ENCODE data around the gene NUCB2.
"Not testable (repeated sequence)": the region's sequence is repeated elsewhere in the genome, so short reads cannot be mapped to it uniquely, and the experiment has no call there.

NUCB2 gene

DNA sequence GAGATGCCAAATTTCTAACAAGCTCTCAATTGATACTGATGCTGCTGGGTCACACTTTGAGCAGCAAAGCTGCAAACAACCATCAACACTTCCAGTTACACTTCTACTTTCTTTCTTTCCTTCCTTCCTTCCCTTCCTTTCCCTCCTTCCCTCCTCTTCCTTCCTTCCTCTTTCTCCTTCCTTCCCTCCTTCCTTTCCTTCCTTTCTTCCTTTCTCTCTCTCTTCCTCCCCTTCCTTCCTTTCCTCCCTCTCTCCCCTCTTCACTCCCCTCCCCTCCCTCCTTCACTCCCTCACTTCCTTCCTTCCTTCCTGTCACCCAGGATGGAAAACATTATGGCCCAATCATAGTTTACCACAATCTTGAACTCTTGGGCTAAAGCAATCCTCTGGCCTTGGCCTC lies 35.8 kb upstream of the NUCB2 start:
- Histone ChIP-seq H3K18ac (ENCODE audit: low read length) (no peak overlapping the region), H2BK15ac (ENCODE audit: low read length) (no peak overlapping the region), H3K9me3 (replicated peaks in 1 of 2; ENCODE audit: control insufficient read depth in 2 of 2, insufficient read depth in 1 of 2, low read depth in 1 of 2, low read length in 2 of 2) (no peaks in the 10 kb centered on the region), H3K27me3 (ENCODE audit: control insufficient read depth in 3 of 3, insufficient read depth in 3 of 3, low read depth in 1 of 3, low read length in 3 of 3) (no peaks in the 10 kb centered on the region), H4K8ac (ENCODE audit: low read depth, low read length) (no peak overlapping the region), H3K4me3 (ENCODE audit: low read length in 2 of 2) (no peak overlapping the region), H3K9ac (ENCODE audit: low read depth, low read length, poor library complexity) (no peak overlapping the region), H2AFZ (ENCODE audit: low read length) (no peak overlapping the region), H3K27ac (replicated peaks; ENCODE audit: low read length) (no peak overlapping the region), H3K36me3 (replicated peaks in 1 of 2; ENCODE audit: control insufficient read depth in 2 of 2, insufficient read depth in 2 of 2, low read length in 2 of 2) (no peaks in the 10 kb centered on the region), H2BK120ac (ENCODE audit: low read depth, low read length) (no peak overlapping the region), H3K4ac (ENCODE audit: low read length) (no peak overlapping the region), H2BK5ac (ENCODE audit: low read length) (no peak overlapping the region), H3K79me1 (ENCODE audit: low read depth, low read length) (peaks cover 2% of the 10 kb centered on the region), H4K91ac (ENCODE audit: low read depth, low read length, poor library complexity) (no peak overlapping the region), H3K4me2 (ENCODE audit: insufficient read depth, low read length, poor library complexity, severe bottlenecking) (no peak overlapping the region), H2AK5ac (ENCODE audit: low read depth, low read length) (no peak overlapping the region), H3K4me1 (ENCODE audit: control insufficient read depth in 2 of 2, insufficient read depth in 1 of 2, low read depth in 1 of 2, low read length in 2 of 2) (no peaks in the 10 kb centered on the region), H3K23ac (ENCODE audit: low read depth, low read length, poor library complexity) (no peak overlapping the region), H2BK12ac (ENCODE audit: low read length) (no peak overlapping the region), H3K14ac (ENCODE audit: low read length) (no peak overlapping the region)
- no peak for DNase-seq (ENCODE audit: low spot score)

DNA sequence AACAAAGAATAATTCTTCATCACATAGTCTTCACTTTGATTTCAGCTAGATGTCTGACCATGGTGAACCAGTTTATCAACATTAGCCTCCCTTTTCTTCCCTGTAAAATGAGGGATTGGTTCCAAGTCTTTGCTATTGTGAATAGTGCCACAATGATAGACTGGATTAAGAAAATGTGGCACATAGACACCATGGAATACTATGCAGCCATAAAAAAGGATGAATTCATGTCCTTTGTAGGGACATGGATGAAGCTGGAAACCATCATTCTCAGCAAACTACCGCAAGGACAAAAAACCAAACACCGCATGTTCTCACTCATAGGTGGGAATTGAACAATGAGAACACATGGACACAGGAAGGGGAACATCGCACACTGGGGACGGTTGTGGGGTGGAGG lies 33.6 kb upstream of the NUCB2 start:
- H3K4me2 ChIP-seq (ENCODE audit: insufficient read depth, low read length, poor library complexity, severe bottlenecking); H3K9ac ChIP-seq (ENCODE audit: low read depth, low read length, poor library complexity); H3K9me3 ChIP-seq (replicated peaks in 1 of 2; ENCODE audit: control insufficient read depth in 2 of 2, insufficient read depth in 1 of 2, low read depth in 1 of 2, low read length in 2 of 2); H4K8ac ChIP-seq (ENCODE audit: low read depth, low read length); H3K14ac ChIP-seq (ENCODE audit: low read length); H3K23ac ChIP-seq (ENCODE audit: low read depth, low read length, poor library complexity); H2BK120ac ChIP-seq (ENCODE audit: low read depth, low read length); H3K27ac ChIP-seq (replicated peaks; ENCODE audit: low read length); H2AK5ac ChIP-seq (ENCODE audit: low read depth, low read length); H3K4me1 ChIP-seq (ENCODE audit: control insufficient read depth in 2 of 2, insufficient read depth in 1 of 2, low read depth in 1 of 2, low read length in 2 of 2); H3K79me1 ChIP-seq (ENCODE audit: low read depth, low read length); H3K18ac ChIP-seq (ENCODE audit: low read length); H2BK15ac ChIP-seq (ENCODE audit: low read length); H3K4ac ChIP-seq (ENCODE audit: low read length); H3K4me3 ChIP-seq (ENCODE audit: low read length in 2 of 2); H2BK5ac ChIP-seq (ENCODE audit: low read length); H3K36me3 ChIP-seq (replicated peaks in 1 of 2; ENCODE audit: control insufficient read depth in 2 of 2, insufficient read depth in 2 of 2, low read length in 2 of 2); H3K27me3 ChIP-seq (ENCODE audit: control insufficient read depth in 3 of 3, insufficient read depth in 3 of 3, low read depth in 1 of 3, low read length in 3 of 3); H2AFZ ChIP-seq (ENCODE audit: low read length); H4K91ac ChIP-seq (ENCODE audit: low read depth, low read length, poor library complexity); H2BK12ac ChIP-seq (ENCODE audit: low read length); DNase-seq (ENCODE audit: low spot score): not testable (repeated sequence)
- WGBS, 2 donors (ENCODE audit: extremely low coverage in 2 of 2, insufficient read length in 2 of 2, insufficient replicate concordance in 1 of 2) = no CpG with 5 or more reads among the region's 4 CpGs

DNA sequence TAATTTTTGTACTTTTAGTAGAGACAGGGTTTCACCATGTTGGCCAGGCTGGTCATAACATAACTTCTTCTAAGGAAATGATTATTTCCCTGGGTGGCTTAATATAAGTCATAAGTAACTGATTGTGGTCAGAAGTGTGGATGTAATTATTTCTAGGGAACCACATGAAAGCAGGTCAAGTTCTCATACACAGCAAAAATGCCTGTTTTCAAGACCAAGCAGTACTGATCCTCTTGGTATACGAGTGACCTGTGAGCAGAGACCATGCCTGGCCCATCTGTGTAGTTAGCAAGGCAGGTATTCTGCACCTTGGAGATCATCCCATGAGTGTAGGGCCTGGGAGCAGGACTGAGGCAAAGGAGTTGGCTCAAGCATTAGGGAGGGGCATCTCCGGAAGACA lies 32.5 kb upstream of the NUCB2 start:
- Histone ChIP-seq H2AFZ (ENCODE audit: low read length) (no peak overlapping the region), H3K4me1 (ENCODE audit: control insufficient read depth in 2 of 2, insufficient read depth in 1 of 2, low read depth in 1 of 2, low read length in 2 of 2) (no peaks in the 10 kb centered on the region), H4K8ac (ENCODE audit: low read depth, low read length) (no peak overlapping the region), H3K27me3 (ENCODE audit: control insufficient read depth in 3 of 3, insufficient read depth in 3 of 3, low read depth in 1 of 3, low read length in 3 of 3) (no peaks in the 10 kb centered on the region), H3K14ac (ENCODE audit: low read length) (no peak overlapping the region), H3K4me2 (ENCODE audit: insufficient read depth, low read length, poor library complexity, severe bottlenecking) (no peak overlapping the region), H3K36me3 (replicated peaks in 1 of 2; ENCODE audit: control insufficient read depth in 2 of 2, insufficient read depth in 2 of 2, low read length in 2 of 2) (no peaks in the 10 kb centered on the region), H2BK120ac (ENCODE audit: low read depth, low read length) (no peak overlapping the region), H3K4ac (ENCODE audit: low read length) (no peak overlapping the region), H3K9ac (ENCODE audit: low read depth, low read length, poor library complexity) (no peak overlapping the region), H3K4me3 (ENCODE audit: low read length in 2 of 2) (no peak overlapping the region), H2BK12ac (ENCODE audit: low read length) (no peak overlapping the region), H4K91ac (ENCODE audit: low read depth, low read length, poor library complexity) (no peak overlapping the region), H3K27ac (replicated peaks; ENCODE audit: low read length) (no peak overlapping the region), H2AK5ac (ENCODE audit: low read depth, low read length) (no peak overlapping the region), H2BK5ac (ENCODE audit: low read length) (no peak overlapping the region), H3K18ac (ENCODE audit: low read length) (no peak overlapping the region), H2BK15ac (ENCODE audit: low read length) (no peak overlapping the region), H3K79me1 (ENCODE audit: low read depth, low read length) (peaks cover 2% of the 10 kb centered on the region), H3K23ac (ENCODE audit: low read depth, low read length, poor library complexity) (no peak overlapping the region), H3K9me3 (replicated peaks in 1 of 2; ENCODE audit: control insufficient read depth in 2 of 2, insufficient read depth in 1 of 2, low read depth in 1 of 2, low read length in 2 of 2) (no peaks in the 10 kb centered on the region)
- DNase-seq (ENCODE audit: low spot score) = no peak
- WGBS, 2 donors (ENCODE audit: extremely low coverage in 2 of 2, insufficient read length in 2 of 2, insufficient replicate concordance in 1 of 2) = no CpG with 5 or more reads among the region's 2 CpGs

DNA sequence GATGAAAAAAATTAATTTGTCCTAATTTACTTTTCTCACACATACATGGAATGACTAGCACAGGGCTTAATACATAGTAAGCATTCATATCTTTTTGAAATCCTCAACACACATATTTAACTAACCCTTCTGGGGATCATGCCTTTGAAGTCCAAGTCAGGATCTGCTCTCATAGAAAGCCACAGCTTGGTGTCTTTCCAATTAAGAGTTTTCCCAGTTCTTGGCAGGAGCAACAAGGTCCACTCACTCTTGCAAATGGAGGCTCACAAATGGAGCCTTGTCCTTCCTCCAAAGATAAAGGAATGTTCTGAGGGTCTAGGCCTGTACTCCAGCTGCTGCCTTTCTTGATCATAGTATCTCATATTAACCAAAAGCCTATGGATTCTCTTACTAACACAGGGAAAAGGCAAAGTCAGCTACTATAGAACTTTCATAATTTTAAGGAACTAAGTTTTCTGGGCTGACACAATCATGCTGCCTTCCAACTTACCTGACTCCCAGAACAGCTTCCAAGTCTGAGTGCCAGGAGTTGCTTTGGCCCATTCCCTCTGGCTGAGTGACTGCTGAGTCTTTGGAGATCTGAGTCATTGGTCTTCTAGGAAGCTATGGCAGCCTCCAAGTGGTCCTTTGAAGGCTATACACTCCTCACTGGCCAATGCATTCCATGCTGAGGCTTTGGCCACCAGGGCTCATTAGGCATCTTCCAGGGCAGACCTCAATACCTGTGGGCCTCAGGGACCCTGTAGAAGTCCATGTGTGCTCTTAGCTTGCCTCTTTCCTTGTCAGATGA lies 25.8 kb upstream of the NUCB2 start:
- no peak overlapping the region for H2BK120ac ChIP-seq (ENCODE audit: low read depth, low read length)
- H4K91ac ChIP-seq (ENCODE audit: low read depth, low read length, poor library complexity) = no peak overlapping the region
- H2BK12ac ChIP-seq (ENCODE audit: low read length) = no peak overlapping the region
- H3K4ac ChIP-seq (ENCODE audit: low read length) = no peak overlapping the region
- no peak for DNase-seq (ENCODE audit: low spot score)
- no peak overlapping the region for H3K14ac ChIP-seq (ENCODE audit: low read length)
- H3K4me1 ChIP-seq (ENCODE audit: control insufficient read depth in 2 of 2, insufficient read depth in 1 of 2, low read depth in 1 of 2, low read length in 2 of 2) = no peaks in the 10 kb centered on the region
- no peak overlapping the region for H3K4me3 ChIP-seq (ENCODE audit: low read length in 2 of 2)
- H3K18ac ChIP-seq (ENCODE audit: low read length) = no peak overlapping the region
- H4K8ac ChIP-seq (ENCODE audit: low read depth, low read length) = no peak overlapping the region
- no peaks in the 10 kb centered on the region for H3K27me3 ChIP-seq (ENCODE audit: control insufficient read depth in 3 of 3, insufficient read depth in 3 of 3, low read depth in 1 of 3, low read length in 3 of 3)
- no peak overlapping the region for H3K4me2 ChIP-seq (ENCODE audit: insufficient read depth, low read length, poor library complexity, severe bottlenecking)
- H3K9ac ChIP-seq (ENCODE audit: low read depth, low read length, poor library complexity) = no peak overlapping the region
- no peak overlapping the region for H3K23ac ChIP-seq (ENCODE audit: low read depth, low read length, poor library complexity)
- no peak overlapping the region for H2AK5ac ChIP-seq (ENCODE audit: low read depth, low read length)
- H3K79me1 ChIP-seq (ENCODE audit: low read depth, low read length) = no peaks in the 10 kb centered on the region
- H3K9me3 ChIP-seq (replicated peaks in 1 of 2; ENCODE audit: control insufficient read depth in 2 of 2, insufficient read depth in 1 of 2, low read depth in 1 of 2, low read length in 2 of 2) = no peaks in the 10 kb centered on the region
- no peak overlapping the region for H2BK5ac ChIP-seq (ENCODE audit: low read length)
- H2BK15ac ChIP-seq (ENCODE audit: low read length) = no peak overlapping the region
- H3K27ac ChIP-seq (replicated peaks; ENCODE audit: low read length) = no peak overlapping the region
- no peak overlapping the region for H2AFZ ChIP-seq (ENCODE audit: low read length)
- no peaks in the 10 kb centered on the region for H3K36me3 ChIP-seq (replicated peaks in 1 of 2; ENCODE audit: control insufficient read depth in 2 of 2, insufficient read depth in 2 of 2, low read length in 2 of 2)

Data from neuronal stem cell (in vitro differentiated cells).